H1 (cell line): Measurements from ENCODE around the gene PCNX4. TPM values are rescaled to one million over a fixed set of nuclear protein-coding genes. Genes with fewer than 3 reads are reported as not detected.

ENCODE experiments used
- polyA plus RNA-seq, 7 experiments: library from polyadenylated mRNA; depleted of rRNA in 3 of 7; stranded (reverse) in 5 of 7; unstranded in 2 of 7; fragments of >200 nt in 5 of 7; fragments of 200-250 nt in 2 of 7; gene quantifications; 1 replicate in 5 of 7; 2 replicates in 1 of 7; 4 replicates in 1 of 7; pipeline versions ENCODE4 v1.2.1 to v1.2.3, GENCODE V29; 2011 to 2013; ENCODE audit warnings: missing spikeins in 2 of 7, mixed read lengths in 2 of 7
- total RNA-seq: library from RNA; stranded (reverse); fragmentation: NEBNext Ultra II Directional; extraction: Animal tissue kit (Norgen Biotek cat#: 25700); gene quantifications from 2 replicates; pipeline ENCODE4 v1.2.1, GENCODE V29; 2021
- TF ChIP-seq, protein P1 (sequence below): fragments of 300-600 bp; sonication (generic); IDR thresholded peaks from 2 replicates; pipeline ENCODE4 v1.7.1; 2012; ENCODE audit warnings: low read length, moderate library complexity, mild to moderate bottlenecking, inconsistent platforms; ENCODE audit not compliant: insufficient replicate concordance

Gene PCNX4
- total and polyA plus RNA-seq, 2 of the 8 experiments (the other 6 are each of a cell fraction or from before 2014, with no cell fraction given) = 28.4 to 35.5 TPM

DNA sequence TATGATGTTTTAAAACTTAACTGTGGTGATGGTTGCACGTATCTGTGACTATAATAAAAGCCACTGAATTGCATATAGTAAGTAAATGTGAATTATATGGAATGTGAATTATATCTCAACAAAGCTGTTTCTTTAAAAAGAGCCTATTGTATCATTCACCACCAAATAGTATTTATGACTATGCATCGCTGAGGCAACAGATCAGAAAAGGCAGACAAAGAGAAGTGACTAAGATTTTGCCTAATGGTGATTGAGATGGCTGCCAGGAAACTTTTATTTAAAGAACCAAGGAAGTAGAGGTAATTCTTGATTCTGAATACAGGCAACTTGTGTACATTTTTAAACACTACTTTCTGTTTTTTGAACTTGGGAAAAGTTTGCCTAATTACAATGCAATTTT is 41.8 kb downstream of the PCNX4 start (continued):
- TF ChIP-seq, protein P1, sequence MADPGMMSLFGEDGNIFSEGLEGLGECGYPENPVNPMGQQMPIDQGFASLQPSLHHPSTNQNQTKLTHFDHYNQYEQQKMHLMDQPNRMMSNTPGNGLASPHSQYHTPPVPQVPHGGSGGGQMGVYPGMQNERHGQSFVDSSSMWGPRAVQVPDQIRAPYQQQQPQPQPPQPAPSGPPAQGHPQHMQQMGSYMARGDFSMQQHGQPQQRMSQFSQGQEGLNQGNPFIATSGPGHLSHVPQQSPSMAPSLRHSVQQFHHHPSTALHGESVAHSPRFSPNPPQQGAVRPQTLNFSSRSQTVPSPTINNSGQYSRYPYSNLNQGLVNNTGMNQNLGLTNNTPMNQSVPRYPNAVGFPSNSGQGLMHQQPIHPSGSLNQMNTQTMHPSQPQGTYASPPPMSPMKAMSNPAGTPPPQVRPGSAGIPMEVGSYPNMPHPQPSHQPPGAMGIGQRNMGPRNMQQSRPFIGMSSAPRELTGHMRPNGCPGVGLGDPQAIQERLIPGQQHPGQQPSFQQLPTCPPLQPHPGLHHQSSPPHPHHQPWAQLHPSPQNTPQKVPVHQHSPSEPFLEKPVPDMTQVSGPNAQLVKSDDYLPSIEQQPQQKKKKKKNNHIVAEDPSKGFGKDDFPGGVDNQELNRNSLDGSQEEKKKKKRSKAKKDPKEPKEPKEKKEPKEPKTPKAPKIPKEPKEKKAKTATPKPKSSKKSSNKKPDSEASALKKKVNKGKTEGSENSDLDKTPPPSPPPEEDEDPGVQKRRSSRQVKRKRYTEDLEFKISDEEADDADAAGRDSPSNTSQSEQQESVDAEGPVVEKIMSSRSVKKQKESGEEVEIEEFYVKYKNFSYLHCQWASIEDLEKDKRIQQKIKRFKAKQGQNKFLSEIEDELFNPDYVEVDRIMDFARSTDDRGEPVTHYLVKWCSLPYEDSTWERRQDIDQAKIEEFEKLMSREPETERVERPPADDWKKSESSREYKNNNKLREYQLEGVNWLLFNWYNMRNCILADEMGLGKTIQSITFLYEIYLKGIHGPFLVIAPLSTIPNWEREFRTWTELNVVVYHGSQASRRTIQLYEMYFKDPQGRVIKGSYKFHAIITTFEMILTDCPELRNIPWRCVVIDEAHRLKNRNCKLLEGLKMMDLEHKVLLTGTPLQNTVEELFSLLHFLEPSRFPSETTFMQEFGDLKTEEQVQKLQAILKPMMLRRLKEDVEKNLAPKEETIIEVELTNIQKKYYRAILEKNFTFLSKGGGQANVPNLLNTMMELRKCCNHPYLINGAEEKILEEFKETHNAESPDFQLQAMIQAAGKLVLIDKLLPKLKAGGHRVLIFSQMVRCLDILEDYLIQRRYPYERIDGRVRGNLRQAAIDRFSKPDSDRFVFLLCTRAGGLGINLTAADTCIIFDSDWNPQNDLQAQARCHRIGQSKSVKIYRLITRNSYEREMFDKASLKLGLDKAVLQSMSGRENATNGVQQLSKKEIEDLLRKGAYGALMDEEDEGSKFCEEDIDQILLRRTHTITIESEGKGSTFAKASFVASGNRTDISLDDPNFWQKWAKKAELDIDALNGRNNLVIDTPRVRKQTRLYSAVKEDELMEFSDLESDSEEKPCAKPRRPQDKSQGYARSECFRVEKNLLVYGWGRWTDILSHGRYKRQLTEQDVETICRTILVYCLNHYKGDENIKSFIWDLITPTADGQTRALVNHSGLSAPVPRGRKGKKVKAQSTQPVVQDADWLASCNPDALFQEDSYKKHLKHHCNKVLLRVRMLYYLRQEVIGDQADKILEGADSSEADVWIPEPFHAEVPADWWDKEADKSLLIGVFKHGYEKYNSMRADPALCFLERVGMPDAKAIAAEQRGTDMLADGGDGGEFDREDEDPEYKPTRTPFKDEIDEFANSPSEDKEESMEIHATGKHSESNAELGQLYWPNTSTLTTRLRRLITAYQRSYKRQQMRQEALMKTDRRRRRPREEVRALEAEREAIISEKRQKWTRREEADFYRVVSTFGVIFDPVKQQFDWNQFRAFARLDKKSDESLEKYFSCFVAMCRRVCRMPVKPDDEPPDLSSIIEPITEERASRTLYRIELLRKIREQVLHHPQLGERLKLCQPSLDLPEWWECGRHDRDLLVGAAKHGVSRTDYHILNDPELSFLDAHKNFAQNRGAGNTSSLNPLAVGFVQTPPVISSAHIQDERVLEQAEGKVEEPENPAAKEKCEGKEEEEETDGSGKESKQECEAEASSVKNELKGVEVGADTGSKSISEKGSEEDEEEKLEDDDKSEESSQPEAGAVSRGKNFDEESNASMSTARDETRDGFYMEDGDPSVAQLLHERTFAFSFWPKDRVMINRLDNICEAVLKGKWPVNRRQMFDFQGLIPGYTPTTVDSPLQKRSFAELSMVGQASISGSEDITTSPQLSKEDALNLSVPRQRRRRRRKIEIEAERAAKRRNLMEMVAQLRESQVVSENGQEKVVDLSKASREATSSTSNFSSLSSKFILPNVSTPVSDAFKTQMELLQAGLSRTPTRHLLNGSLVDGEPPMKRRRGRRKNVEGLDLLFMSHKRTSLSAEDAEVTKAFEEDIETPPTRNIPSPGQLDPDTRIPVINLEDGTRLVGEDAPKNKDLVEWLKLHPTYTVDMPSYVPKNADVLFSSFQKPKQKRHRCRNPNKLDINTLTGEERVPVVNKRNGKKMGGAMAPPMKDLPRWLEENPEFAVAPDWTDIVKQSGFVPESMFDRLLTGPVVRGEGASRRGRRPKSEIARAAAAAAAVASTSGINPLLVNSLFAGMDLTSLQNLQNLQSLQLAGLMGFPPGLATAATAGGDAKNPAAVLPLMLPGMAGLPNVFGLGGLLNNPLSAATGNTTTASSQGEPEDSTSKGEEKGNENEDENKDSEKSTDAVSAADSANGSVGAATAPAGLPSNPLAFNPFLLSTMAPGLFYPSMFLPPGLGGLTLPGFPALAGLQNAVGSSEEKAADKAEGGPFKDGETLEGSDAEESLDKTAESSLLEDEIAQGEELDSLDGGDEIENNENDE = no peak
